GM10266 (cell line): ENCODE results near the gene MX2.
"Not testable (repeated sequence)": the region's sequence is repeated elsewhere in the genome, so short reads cannot be mapped to it uniquely, and the experiment has no call there.

ENCODE experiments used
- DNase-seq: peaks from one replicate; pipeline ENCODE4 v3.0.0; 2012; ENCODE audit errors: extremely low spot score
- CTCF ChIP-seq: IDR thresholded peaks from 2 replicates; pipeline ENCODE4 v1.5.1; 2012; ENCODE audit warnings: mild to moderate bottlenecking, low read depth; ENCODE audit not compliant: control insufficient read depth, insufficient read depth; ENCODE audit errors: missing control alignments

The MX2 gene

DNA sequence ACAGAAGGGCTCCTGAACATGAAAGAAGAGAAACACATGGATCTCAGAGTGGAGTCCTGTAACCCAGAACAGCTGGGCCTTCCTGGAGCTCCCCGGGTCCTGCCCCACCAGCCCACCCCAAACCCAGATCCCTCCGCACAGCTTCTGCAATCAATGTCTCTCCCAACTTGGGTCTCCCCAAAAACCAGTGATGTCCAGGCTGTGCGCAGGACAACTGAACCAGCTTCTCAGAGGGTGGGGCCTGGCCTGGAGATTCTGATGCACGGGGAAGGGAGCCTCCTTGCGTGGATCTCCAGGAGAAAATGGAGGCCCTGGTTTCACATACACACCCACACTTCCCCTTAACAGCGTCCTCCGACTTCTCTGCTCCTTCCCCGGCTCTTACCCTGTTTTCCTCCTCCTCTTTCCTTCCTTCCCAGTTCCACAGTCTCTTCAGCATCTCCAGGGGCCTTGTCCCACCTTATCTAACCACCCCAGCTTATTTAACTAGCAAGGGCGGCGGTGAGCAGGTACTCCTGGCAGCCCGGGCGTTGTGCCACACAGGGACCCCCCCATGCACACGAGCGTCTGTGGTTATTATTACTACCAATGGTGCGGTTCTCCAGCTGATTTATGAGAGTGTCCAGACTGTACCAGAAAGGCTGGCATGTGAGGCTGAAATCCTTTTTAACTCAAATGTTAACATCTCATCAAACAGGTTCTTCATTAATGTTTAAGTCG lies 11.2 kb upstream of the MX2 start:
- no peak for DNase-seq
- TF ChIP-seq CTCF, result no peak

DNA sequence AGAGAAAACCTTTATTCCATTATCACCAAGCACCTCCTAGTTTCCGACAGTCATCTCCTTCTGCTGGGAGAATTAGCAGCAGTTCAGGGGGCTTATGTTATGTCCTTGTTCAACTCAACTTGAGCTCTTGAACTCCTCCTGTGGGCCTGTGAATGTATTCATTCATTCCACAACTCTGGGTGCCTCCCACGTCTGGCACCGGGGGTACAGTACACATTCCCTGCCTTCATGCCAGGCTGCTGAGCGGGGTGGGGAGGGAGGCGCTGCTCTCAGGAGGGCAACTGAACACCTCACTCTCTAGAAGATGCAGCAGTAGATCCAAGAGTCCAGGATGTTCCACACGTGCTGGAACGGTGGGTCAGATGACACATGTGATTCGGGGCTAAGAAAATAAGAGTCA lies 4.3 kb upstream of the MX2 start:
- DNase-seq, result no peak
- TF ChIP-seq CTCF, result no peak

GRCh38 chr21:41358193-41359166 lies 3.3 kb upstream of the MX2 start:
- no peak for TF ChIP-seq CTCF
- DNase-seq, result no peak

GRCh38 chr21:41359286-41359685 lies 2.5 kb upstream of the MX2 start:
- no peak for TF ChIP-seq CTCF
- no peak for DNase-seq

DNA sequence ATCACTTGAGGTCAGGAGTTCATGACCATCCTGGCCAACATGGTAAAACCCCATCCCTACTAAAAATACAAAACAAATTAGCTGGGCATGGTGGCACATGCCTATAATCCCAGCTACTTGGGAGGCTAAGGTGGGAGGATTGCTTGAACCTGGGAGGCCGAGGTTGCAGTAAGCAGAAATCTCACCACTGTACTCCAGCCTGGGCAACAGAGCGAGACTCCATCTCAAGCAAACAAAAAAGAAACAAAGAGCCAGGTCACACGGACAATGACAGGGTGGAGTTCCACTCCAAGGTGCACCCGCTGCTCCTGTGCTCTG lies 2.1 kb upstream of the MX2 start:
- not testable (repeated sequence) for DNase-seq

- no peak for DNase-seq
- no peak for TF ChIP-seq CTCF
Observed at GRCh38 chr21:41360072-41360821, 1.6 kb upstream of the MX2 start.

- TF ChIP-seq CTCF, result no peak
- DNase-seq, result no peak
Observed at GRCh38 chr21:41361053-41361785, 608 bp upstream of the MX2 start.
